ENCODE measurements around the gene RASGRP1. TPM values are rescaled to one million over a fixed set of nuclear protein-coding genes. Genes with fewer than 3 reads are reported as not detected.

The RASGRP1 gene
- polyA plus RNA-seq (2011; rRNA removed) (1.2 and 1.3 TPM in 2 replicates), polyA minus RNA-seq (2011; rRNA and poly(A)+ RNA removed) (1.8 and 2.3 TPM in 2 replicates)

- TF ChIP-seq CTCF (IDR thresholded peaks at IDR 0.05; ENCODE audit: low read depth, low read length): peak; percentile 24; the same call in 1 of the 2 replicates
- peaks cover 17% of the 10 kb centered on the region for H3K27me3 ChIP-seq (ENCODE audit: control insufficient read depth, insufficient read depth, low read length)
- peaks cover 5% of the 10 kb centered on the region; the same call in 1 of the 2 replicates for H3K9me3 ChIP-seq (ENCODE audit: control insufficient read depth, insufficient read depth, low read length)
- H3K4me3 ChIP-seq (ENCODE audit: low read depth, low read length): peak within 1 kb of the TSS; percentile 61
- DNase-seq (ENCODE audit: low read depth, low spot score): no peak
- POLR2A ChIA-PET: interaction anchor here (1.2 kb wide), 1 partner anchor 111 kb away, joined by 4 read pairs; the partner anchor contains the start of gene FAM98B
- CTCF ChIA-PET: interaction anchor here (0.5 to 1.9 kb wide), 49 partner anchors 9 to 1630 kb away, joined by 3 to 29 read pairs (median 4); partner anchors contain the start of gene FAM98B
- H3K27ac ChIP-seq (ENCODE audit: low read depth, low read length): no peak within 1 kb of the TSS
Measured at GRCh38 chr15:38564557-38565286, at the start of gene RASGRP1. TSS of gene RASGRP1 (minus strand) at chr15:38564814. CDS start at chr15:38564628, 186 bp downstream.

GRCh38 chr15:38613085-38613484 is 48.5 kb upstream of the RASGRP1 start:
- POLR2A ChIA-PET: no interaction called here

GRCh38 chr15:38612159-38612863 is 47.7 kb upstream of the RASGRP1 start:
- H3K27ac ChIP-seq (ENCODE audit: low read depth, low read length): no peak overlapping the region
- no peak for TF ChIP-seq CTCF (IDR thresholded peaks at IDR 0.05; ENCODE audit: low read depth, low read length)
- CTCF ChIA-PET: no interaction called here
- DNase-seq (ENCODE audit: low read depth, low spot score): no peak
- no peaks in the 10 kb centered on the region for H3K9me3 ChIP-seq (ENCODE audit: control insufficient read depth, insufficient read depth, low read length)
- POLR2A ChIA-PET: no interaction called here
- H3K27me3 ChIP-seq (ENCODE audit: control insufficient read depth, insufficient read depth, low read length): peaks cover 20% of the 10 kb centered on the region
- no peak overlapping the region for H3K4me3 ChIP-seq (ENCODE audit: low read depth, low read length)

More at GRCh38 chr15:38613085-38613484, 48.5 kb upstream of the RASGRP1 start:
- no peak for TF ChIP-seq CTCF (IDR thresholded peaks at IDR 0.05; ENCODE audit: low read depth, low read length)
- no peak for DNase-seq (ENCODE audit: low read depth, low spot score)
- H3K27me3 ChIP-seq (ENCODE audit: control insufficient read depth, insufficient read depth, low read length): peaks cover 24% of the 10 kb centered on the region
- H3K9me3 ChIP-seq (ENCODE audit: control insufficient read depth, insufficient read depth, low read length): no peaks in the 10 kb centered on the region
- H3K4me3 ChIP-seq (ENCODE audit: low read depth, low read length): no peak overlapping the region
- H3K27ac ChIP-seq (ENCODE audit: low read depth, low read length): no peak overlapping the region
- CTCF ChIA-PET: no interaction called here

- POLR2A ChIA-PET: no interaction called here
- CTCF ChIA-PET: no interaction called here
- no peak for TF ChIP-seq CTCF (IDR thresholded peaks at IDR 0.05; ENCODE audit: low read depth, low read length)
- Histone ChIP-seq H3K9me3 (ENCODE audit: control insufficient read depth, insufficient read depth, low read length) (no peaks in the 10 kb centered on the region), H3K27ac (ENCODE audit: low read depth, low read length) (no peak overlapping the region), H3K4me3 (ENCODE audit: low read depth, low read length) (no peak overlapping the region), H3K27me3 (ENCODE audit: control insufficient read depth, insufficient read depth, low read length) (peaks cover 25% of the 10 kb centered on the region)
- DNase-seq (ENCODE audit: low read depth, low spot score): no peak
Measured at GRCh38 chr15:38611228-38611627, 46.6 kb upstream of the RASGRP1 start.

GRCh38 chr15:38610748-38611147 is 46.1 kb upstream of the RASGRP1 start:
- ChIA-PET CTCF (no interaction called here), POLR2A (no interaction called here)

More at GRCh38 chr15:38610748-38611147, 46.1 kb upstream of the RASGRP1 start:
- Histone ChIP-seq H3K27me3 (ENCODE audit: control insufficient read depth, insufficient read depth, low read length) (peaks cover 30% of the 10 kb centered on the region), H3K4me3 (ENCODE audit: low read depth, low read length) (no peak overlapping the region), H3K27ac (ENCODE audit: low read depth, low read length) (no peak overlapping the region), H3K9me3 (ENCODE audit: control insufficient read depth, insufficient read depth, low read length) (no peaks in the 10 kb centered on the region)
- TF ChIP-seq CTCF (IDR thresholded peaks at IDR 0.05; ENCODE audit: low read depth, low read length): no peak
- no peak for DNase-seq (ENCODE audit: low read depth, low spot score)
